ENCODE measurements around the gene C2CD3.
"Not testable (repeated sequence)": the region's sequence is repeated elsewhere in the genome, so short reads cannot be mapped to it uniquely, and the experiment has no call there.

C2CD3 gene

DNA sequence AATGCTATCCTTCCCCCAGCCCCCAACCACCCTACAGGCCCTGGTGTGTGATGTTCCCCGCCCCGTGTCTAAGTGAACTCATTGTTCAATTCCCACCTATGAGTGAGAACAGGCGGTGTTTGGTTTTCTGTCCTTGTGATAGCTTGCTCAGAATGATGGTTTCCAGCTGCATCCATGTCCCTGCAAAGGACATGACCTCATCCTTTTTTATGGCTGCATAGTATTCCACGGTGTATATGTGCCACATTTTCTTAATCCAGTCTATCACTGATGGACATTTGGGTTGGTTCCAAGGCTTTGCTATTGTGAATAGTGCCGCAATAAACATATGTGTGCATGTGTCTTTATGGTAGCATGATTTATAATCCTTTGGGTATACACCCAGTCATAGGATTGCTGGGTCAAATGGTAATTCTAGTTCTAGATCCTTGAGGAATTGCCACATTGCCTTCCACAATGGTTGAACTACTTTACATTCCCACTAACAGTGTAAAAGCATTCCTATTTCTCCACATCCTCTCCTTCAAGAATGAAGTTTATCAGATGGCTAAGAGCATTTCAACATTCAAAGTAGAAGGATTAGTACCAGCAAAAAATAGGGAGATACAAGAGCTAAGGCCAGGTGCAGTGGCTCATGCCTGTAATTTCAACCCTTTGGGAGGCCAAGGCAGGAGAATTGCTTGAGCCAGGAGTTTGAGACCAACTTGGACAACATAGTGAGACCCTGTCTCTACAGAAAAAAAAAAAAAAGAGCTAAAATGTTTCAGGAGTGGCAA lies 50.4 kb downstream of the C2CD3 start:
- not testable (repeated sequence) for DNase-seq (ENCODE audit: low spot score)

DNA sequence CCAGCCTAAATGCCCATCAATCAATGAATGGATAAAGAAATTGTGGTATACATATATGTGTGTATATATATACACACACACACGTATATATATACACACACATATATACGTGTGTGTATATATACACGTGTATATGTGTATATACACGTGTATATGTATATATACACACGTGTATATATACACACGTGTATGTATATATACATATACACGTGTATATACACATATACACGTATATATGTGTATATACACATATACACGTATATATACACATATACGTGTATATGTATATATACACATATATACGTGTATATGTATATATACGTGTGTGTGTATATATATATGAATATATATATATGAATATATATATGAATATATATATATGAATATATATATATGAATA lies 54.1 kb downstream of the C2CD3 start:
- no peak for DNase-seq (ENCODE audit: low spot score)

DNA sequence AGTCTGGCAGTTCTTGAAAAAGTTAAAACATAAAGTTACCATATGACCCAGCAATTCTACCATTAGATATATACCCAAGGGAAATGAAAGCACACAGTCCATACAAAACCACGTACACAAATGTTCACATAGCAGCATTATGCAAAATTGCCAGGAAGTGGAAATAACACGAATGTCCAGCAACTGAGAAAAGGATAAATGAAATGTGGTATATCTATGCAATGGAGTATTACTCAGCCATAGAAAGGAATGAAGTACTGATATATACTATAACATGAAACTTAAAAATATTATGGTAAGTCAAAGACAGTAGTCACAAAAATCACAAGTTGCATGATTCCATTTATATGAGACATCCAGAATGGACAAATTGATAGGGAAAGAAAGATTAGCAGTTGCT lies 57.9 kb downstream of the C2CD3 start:
- DNase-seq (ENCODE audit: low spot score) = no peak

DNA sequence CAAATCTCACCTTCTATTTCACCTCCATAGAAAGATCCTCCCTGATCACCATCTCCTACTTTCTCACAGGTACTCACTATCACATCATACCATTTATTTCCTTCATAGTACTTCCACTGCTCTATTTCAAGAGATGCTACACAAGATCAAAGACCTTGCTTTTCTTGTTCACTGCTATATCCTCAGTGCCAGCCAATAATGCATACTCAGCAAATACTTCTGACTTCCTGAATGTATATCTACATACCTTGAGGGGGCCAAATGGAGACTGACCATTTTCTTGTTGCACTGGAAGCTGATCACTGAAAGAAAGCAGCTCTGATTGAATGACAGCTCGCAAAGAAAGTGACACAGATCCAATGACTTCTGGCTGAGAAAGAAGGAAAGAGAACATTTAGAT lies 64.7 kb downstream of the C2CD3 start:
- no peak for DNase-seq (ENCODE audit: low spot score)

DNA sequence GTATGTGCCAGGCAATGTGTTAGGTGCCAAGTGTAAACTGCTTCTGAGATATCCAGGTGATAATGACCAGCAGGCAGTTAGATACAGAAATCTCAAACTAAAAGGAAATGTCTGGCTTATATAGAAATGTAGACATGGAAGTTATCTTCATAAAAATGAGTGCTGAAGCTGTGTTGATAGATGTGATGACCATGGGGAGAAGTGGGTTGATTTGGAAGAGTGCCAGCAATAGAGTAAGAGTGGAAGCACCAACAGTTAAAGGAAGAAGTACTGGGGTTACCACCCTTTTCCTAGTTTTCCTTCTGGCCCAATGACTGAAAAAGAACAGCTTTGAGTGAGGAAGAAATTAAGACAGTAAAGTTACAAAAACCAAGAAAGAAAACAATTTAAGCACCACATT lies 68.5 kb downstream of the C2CD3 start:
- no peak for DNase-seq (ENCODE audit: low spot score)

DNA sequence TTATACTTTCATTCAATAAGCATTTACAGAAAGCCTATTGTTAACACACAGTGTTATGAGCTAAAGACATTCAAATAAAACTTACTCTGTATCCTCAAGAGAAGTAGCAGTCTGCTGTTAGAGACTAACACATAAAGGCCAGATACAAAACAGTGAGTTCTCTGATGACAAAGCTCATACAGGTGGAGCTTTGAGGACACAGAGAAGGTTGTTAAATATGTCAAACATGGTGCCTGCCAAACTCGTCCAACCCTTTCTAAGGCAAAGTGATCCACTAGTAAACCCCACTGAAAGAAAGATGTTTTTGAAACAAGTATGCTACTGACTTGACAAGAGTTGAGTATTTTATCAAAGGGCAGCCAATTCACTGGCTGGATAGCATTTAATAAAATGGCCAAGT lies 70.1 kb downstream of the C2CD3 start:
- no peak for DNase-seq (ENCODE audit: low spot score)

DNA sequence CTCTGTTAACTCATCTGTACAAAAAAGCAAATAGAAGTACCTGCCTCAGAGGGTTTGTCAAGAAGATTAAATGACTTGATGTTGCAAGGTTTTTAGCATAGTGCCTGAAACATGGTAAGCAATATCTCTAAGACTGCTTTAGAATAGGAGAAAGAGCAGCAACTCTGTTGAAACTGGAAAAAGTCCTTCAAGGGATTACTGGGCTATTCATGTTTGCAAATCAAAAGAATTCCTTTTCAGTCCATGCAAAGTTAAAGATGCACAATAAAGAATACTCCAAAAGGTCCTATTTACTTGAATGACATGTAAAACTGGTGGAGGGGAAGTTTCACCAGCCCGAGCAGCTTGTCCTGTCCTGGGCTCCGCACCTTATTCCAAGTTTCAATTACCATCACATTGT lies 70.6 kb downstream of the C2CD3 start:
- DNase-seq (ENCODE audit: low spot score) = no peak

DNA sequence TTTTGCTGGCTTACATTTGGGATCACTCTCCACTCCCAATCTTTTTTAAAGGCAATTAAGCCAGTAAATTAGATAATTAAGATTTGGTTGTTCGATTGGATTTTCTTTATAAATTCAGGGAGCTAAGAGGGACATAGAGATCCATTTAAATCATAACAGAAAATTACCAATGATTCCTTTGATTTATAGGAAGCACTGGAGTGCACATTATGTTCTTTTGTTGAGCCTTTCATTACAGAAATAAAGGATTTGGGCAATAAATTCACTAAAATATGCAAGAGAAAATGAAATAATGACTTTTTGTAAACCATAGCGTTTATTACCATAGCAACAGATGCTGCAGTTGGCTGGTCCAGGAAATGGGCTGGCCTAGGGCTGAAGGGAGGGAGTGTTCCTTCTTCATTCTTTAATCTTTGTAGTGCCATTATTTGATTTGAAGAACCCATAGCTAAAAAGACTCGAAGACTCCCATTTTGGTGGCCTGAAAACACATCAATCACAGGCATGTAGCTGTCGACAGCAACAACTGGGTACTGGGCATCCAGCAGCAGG lies 73.0 kb downstream of the C2CD3 start:
- no peak for DNase-seq (ENCODE audit: low spot score)

DNA sequence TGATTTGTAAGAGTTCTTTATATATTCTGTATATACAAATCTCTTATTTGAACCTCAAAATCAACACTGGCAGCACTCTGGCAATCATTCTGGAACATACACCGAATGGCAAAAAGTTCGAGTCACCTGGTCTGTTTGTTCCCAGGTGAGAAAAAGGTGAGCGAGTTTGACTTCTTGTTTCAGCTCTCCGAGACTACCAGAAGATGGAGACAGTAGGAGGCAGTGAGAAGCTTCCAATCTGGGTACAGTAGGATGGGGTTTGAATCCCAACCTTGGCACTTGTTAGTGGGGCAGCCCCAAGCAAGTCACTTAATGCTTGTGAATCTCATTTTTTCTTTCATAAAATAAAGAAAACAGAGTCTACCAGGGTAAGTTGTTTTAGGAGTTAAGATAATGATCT lies 76.4 kb downstream of the C2CD3 start:
- no peak for DNase-seq (ENCODE audit: low spot score)

DNA sequence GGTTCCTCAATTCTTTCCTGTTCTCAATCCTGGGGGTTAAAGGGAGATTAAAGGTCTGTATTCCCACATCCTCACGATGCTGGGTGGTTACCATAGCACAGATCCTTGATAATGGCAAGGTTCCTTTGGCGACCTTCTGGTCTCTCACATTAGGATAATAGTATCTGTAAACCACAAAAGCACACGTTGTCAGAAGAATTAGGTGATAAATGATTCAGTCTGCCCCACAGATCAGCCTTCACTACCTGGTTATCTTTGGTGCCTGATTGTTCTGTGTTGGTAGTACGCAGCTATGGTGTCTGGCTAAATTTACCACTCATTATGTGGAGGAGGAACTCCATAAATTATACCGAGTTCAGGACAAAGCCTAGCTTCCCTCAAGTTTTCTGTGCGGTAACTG lies 78.4 kb downstream of the C2CD3 start:
- DNase-seq (ENCODE audit: low spot score) = no peak

DNA sequence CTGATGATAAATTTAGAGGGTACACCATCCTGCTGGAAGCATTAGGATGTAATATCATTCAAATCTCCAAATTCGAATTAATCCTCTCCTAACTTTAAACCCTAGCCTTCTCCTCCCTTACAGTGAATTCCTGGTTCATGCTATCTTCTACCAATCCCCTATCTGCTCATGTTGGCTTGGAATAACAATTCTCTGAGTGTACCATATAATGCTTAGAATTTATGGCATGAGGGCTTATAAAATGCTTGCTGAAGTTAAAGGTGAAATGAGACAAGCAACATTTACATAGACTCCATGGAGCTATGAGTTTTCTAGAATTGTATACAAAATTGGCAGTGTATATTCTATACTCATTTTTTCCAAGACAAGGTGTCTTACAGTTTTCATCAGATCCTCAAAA lies 79.3 kb downstream of the C2CD3 start:
- no peak for DNase-seq (ENCODE audit: low spot score)

DNA sequence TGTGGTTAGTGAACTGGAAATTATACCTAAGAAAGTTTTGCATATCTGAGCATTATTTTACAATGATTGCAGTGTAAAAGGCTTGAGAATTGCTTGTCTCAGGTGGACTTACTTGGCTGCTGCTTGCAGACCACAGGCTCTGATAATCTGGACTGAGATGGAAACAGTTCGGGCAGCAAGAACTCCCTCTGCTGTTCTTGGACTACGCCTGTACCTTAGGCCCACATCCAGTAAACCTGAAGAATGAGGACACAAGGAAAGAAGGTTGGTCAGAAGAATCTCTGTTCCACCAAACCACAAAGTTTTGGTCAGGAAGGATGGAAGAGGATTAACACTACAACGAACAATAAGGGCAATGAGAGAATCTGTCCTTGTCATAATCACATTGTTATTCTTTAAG lies 80.1 kb downstream of the C2CD3 start:
- DNase-seq (ENCODE audit: low spot score) = no peak

DNA sequence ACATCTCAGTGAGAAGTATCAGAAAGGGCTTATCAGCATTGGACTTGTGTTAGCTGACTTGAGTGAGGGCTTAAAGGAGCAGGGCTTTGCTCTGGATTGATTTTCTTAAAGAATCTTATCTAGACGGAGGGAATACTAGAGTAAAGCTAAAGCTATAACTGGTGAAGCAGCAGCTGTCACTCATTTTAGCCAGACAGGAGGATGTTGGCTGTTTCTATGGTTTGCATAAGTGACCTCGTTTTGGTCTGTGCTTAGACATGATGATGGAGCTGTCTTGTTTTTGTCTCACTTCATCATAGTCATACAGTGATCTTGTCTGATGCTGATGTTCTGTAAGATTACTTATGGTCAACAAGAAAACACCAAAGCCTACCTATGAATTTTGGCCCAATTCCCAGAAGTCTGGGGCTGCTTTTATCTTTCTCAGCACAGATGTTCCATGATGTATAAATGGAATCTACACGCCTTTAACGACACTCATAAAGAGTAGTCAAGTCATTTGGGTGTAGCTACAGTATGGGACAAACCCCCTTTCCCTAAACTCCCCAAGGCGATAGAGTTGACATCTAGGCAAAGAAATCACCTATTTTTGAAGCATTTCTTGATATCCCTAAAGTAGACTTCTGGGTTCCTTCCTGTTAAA lies 84.4 kb downstream of the C2CD3 start:
- no peak for DNase-seq (ENCODE audit: low spot score)

DNA sequence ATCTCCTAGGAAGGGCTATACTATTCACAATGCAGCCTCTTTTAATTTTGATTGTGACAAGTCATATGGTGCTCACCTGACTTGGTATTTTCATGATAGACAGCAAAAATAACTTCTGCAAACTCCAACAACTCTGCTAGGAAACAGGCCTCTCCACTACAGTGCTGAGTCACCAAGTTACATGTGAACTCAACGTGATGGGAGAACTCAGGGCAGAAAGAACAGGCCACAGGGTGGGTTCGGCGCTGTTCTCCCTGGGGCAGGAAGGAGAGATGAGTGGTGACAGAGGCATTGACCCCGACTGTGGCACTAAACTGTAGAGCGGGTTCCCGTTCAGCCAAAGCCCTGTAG lies 85.3 kb downstream of the C2CD3 start:
- DNase-seq (ENCODE audit: low spot score) = no peak

DNA sequence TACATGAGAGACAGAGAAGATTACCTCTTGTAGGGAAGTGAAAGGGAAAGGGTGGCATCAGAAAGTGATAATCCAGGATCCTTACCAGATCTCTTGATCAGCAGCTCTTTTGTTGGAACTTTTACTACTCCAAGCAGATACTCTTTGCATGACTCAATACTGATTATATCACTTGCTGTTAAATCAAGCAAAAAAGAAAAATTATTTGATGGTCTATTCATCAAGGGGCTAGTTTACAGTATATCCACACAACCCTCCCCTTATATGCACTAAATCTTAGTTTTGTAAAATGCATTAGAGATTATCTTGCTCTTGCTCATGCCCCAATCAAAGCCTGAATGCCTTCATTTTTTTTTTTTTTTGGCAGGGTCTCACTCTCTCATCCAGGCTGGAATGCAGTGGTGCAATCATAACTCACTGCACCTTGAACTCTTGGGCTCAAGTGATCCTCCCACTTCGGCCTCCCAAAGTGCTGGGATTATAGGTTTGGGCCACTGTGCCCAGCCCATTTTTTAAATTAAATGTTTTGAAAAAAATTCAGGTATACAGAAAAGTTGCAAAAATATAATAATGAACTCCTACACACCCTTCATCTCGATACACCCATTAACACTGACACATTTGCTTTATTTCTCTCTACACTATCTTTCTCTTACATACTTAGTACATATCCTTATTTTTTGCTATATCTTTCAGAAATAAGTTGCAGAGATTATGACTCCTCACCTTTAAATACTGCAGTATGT lies 85.8 kb downstream of the C2CD3 start:
- DNase-seq (ENCODE audit: low spot score) = no peak

DNA sequence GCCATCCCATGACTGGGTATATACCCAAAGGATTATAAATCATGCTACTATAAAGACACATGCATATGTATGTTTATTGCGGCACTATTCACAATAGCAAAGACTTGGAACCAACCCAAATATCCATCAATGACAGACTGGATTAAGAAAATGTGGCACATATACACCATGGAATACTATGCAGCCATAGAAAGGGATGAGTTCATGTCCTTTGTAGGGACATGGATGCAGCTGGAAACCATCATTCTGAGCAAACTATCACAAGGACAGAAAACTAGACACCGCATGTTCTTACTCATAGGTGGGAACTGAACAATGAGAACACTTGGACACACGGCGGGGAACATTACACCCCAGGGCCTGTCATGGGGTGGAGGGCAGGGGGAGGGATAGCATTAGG lies 86.9 kb downstream of the C2CD3 start:
- DNase-seq (ENCODE audit: low spot score) = not testable (repeated sequence)

DNA sequence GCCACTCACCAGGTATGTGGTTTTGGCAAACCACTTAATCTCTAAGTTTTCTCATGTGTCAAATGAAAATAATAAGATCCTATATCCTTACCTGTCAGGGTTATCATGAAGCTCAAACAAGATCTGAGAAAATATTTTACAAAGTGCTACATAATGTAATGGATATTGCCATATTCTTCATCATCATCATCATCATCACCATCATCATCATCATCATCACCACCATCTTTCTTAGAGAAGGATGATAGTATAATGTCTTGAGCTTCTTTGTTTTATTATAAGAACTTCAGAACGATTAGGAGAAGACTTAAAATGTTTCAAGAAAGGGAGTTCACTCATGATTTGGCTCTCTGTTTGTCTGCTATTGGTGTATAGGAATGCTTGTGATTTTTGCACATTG lies 89.4 kb downstream of the C2CD3 start:
- no peak for DNase-seq (ENCODE audit: low spot score)

DNA sequence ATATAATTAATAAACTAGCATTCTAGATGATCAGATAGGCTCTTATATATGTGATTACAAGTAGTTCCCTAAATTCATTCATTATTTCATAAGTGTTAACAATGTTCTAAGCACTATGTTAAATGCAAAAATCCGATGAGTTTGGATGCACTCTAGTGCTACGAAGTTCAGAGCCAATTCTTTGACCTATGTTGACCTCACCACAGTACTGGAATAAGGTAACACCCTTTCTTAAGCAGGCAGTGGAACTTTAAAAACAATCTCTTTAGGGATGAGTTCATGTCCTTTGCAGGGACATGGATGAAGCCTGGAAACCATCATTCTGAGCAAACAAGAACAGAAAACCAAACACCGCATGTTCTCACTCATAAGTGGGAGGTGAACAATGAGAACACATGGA lies 93.6 kb downstream of the C2CD3 start:
- DNase-seq (ENCODE audit: low spot score) = no peak

DNA sequence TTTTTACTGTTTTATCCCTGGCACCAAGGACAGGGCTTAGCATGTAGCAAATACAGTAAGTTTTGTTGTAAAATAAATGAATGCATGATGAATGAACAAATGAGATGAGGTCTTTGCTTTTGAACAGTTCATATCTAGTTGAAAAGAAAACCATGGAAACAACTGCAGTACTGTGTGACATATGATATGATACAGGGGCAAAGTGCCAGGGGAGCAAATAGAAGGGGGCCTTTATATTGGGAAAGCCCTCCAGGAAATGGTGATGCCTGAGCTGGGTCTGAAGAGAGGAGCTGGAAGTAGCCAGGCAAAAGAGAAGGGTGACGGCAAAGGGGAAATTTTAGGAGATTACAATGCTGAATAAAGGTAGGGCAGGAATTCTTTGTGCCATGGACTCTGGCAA lies 98.1 kb downstream of the C2CD3 start:
- DNase-seq (ENCODE audit: low spot score) = no peak

DNA sequence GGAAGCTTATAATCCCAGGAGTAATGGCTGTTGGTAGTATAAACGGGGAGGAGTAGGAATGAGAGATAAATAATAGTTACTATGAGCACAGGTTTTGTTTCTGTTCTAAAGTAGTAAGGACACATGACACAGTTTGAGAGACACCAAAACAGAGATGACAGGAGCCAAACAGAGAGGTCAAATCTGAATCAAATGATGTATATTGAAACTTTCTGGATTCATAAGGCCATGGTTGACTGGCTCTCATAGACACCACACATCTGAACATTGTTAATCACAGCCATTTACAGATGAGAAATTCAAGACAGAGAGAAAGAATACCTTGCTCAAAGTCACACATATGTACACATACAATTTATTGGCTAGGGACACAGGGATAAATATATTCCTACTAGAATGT lies 98.5 kb downstream of the C2CD3 start:
- DNase-seq (ENCODE audit: low spot score) = no peak

DNA sequence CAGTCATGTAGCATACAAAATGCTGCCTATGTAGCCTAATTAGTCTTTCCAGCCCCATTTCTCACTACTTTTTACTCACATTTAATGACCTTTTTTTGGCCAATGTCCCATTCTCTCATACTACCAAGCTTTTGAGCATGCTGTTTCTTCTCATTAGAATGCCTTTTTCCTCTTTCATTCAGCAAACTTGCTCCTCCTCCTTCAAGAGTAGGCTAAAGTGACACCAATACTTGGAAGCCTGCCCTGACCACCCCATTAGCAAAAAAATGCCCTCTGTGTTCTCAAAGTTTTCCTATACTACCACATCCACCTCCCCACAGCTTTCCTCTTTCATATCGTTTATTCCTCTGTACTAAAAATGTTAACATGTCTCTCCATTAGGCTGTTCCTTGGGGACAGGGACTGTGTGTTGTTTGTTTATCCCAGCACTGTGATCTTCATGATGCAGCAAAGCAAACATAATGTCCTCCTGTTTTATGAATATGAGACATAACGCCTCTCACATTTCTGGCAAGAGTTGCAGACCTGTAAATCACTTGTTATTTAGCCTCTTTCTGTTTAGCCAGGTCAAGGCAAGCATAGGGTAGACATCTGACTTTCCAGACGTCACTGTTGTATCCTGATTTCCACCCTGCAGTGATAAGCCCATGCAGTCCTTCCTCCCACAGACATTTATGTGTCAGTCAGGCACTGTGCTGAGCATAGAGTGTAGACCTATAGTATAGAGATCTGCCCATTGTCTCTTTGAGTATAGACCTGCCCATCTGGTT lies 99.9 kb downstream of the C2CD3 start:
- no peak for DNase-seq (ENCODE audit: low spot score)
